H9 (cell line): Measurements from ENCODE around the gene RSPH9. TPM values are rescaled to one million over a fixed set of nuclear protein-coding genes. Genes with fewer than 3 reads are reported as not detected.

Experiments
- DNase-seq: peaks from one replicate; pipeline ENCODE4 v3.0.0-alpha.2; 2017
- H2AFZ ChIP-seq: one replicate; pipeline ENCODE4 v1.6.1; 2013; ENCODE audit warnings: mild to moderate bottlenecking, low read length, control low read depth, moderate library complexity
- H2AK5ac ChIP-seq: 2 replicates; pipeline ENCODE4 v1.6.1; 2013; ENCODE audit warnings: low read length, control low read depth, mixed read lengths; ENCODE audit not compliant: insufficient read length
- H2BK120ac ChIP-seq: one replicate; pipeline ENCODE4 v1.6.1; 2013; ENCODE audit warnings: low read depth, mild to moderate bottlenecking, low read length, control low read depth, inconsistent platforms; ENCODE audit not compliant: poor library complexity, severe bottlenecking
- H2BK12ac ChIP-seq: 2 replicates; pipeline ENCODE4 v1.6.1; 2013; ENCODE audit warnings: low read length, control low read depth, mixed read lengths, low read depth; ENCODE audit not compliant: insufficient read length
- H2BK15ac ChIP-seq: 2 replicates; pipeline ENCODE4 v1.6.1; 2013; ENCODE audit warnings: low read depth, low read length, control low read depth
- H2BK20ac ChIP-seq: one replicate; pipeline ENCODE4 v1.6.1; 2013; ENCODE audit warnings: low read depth, mild to moderate bottlenecking, low read length, control low read depth, inconsistent platforms; ENCODE audit not compliant: poor library complexity, severe bottlenecking
- H2BK5ac ChIP-seq: 2 replicates; pipeline ENCODE4 v1.6.1; 2013; ENCODE audit warnings: low read length, control low read depth, mixed read lengths; ENCODE audit not compliant: insufficient read length
- H3K14ac ChIP-seq: 2 replicates; pipeline ENCODE4 v1.6.1; 2013; ENCODE audit warnings: low read length, control low read depth; ENCODE audit not compliant: insufficient read depth
- H3K18ac ChIP-seq: 2 replicates; pipeline ENCODE4 v1.6.1; 2013; ENCODE audit warnings: low read depth, mild to moderate bottlenecking, mixed read lengths, low read length, control low read depth; ENCODE audit not compliant: insufficient read length
- H3K23ac ChIP-seq: 2 replicates; pipeline ENCODE4 v1.6.1; 2013; ENCODE audit warnings: low read length, control low read depth, mixed read lengths, low read depth; ENCODE audit not compliant: insufficient read length
- H3K23me2 ChIP-seq: 2 replicates; pipeline ENCODE4 v1.6.1; 2013; ENCODE audit warnings: low read depth, mild to moderate bottlenecking, mixed read lengths, low read length, control low read depth; ENCODE audit not compliant: insufficient read length, poor library complexity, severe bottlenecking
- H3K27ac ChIP-seq: 2 replicates; pipeline ENCODE4 v1.5.1; 2013; ENCODE audit warnings: low read length, control low read depth, mixed read lengths, low read depth; ENCODE audit not compliant: insufficient read length
- H3K27me3 ChIP-seq: 2 replicates; pipeline ENCODE4 v1.6.1; 2013; ENCODE audit warnings: low read length, control low read depth, inconsistent platforms; ENCODE audit not compliant: insufficient read depth
- H3K4ac ChIP-seq: 2 replicates; pipeline ENCODE4 v1.6.1; 2013; ENCODE audit warnings: low read depth, mild to moderate bottlenecking, control low read depth, inconsistent platforms, low read length, moderate library complexity
- H3K4me1 ChIP-seq: 2 replicates; pipeline ENCODE4 v1.6.1; 2013; ENCODE audit warnings: low read length, control low read depth, inconsistent platforms; ENCODE audit not compliant: insufficient read depth
- H3K4me2 ChIP-seq: 2 replicates; pipeline ENCODE4 v1.6.1; 2013; ENCODE audit warnings: low read length, control low read depth, mixed read lengths; ENCODE audit not compliant: insufficient read length, insufficient read depth
- H3K56ac ChIP-seq: 2 replicates; pipeline ENCODE4 v1.6.1; 2013; ENCODE audit warnings: low read depth, mild to moderate bottlenecking, mixed read lengths, low read length, control low read depth; ENCODE audit not compliant: insufficient read length
- H3K79me1 ChIP-seq: 2 replicates; pipeline ENCODE4 v1.6.1; 2013; ENCODE audit warnings: low read depth, mild to moderate bottlenecking, moderate library complexity, low read length, control low read depth, inconsistent platforms; ENCODE audit not compliant: insufficient read depth, poor library complexity, severe bottlenecking
- H3K79me2 ChIP-seq: 2 replicates; pipeline ENCODE4 v1.6.1; 2013; ENCODE audit warnings: low read length, control low read depth, inconsistent platforms; ENCODE audit not compliant: insufficient read depth
- H3K9ac ChIP-seq: 2 replicates; pipeline ENCODE4 v1.6.1; 2013; ENCODE audit warnings: low read length, control low read depth, mixed read lengths; ENCODE audit not compliant: insufficient read length; ENCODE audit errors: extremely low read depth
- H3K9me3 ChIP-seq: one replicate; pipeline ENCODE4 v1.6.1; 2013; ENCODE audit warnings: low read depth, low read length, inconsistent platforms; ENCODE audit not compliant: control insufficient read depth
- H3T11ph ChIP-seq: one replicate; pipeline ENCODE4 v1.6.1; 2013; ENCODE audit warnings: mild to moderate bottlenecking, low read length, control low read depth, inconsistent platforms
- H4K20me1 ChIP-seq: one replicate; pipeline ENCODE4 v1.6.1; 2013; ENCODE audit not compliant: control insufficient read depth, insufficient read length, insufficient read depth
- H4K5ac ChIP-seq: 2 replicates; pipeline ENCODE4 v1.6.1; 2013; ENCODE audit warnings: low read depth, mild to moderate bottlenecking, mixed read lengths, low read length, control low read depth; ENCODE audit not compliant: insufficient read length
- H4K8ac ChIP-seq: replicated peaks from 2 replicates; pipeline ENCODE4 v1.6.1; 2013; ENCODE audit warnings: low read length, control low read depth, mixed read lengths, low read depth; ENCODE audit not compliant: insufficient read length
- H4K91ac ChIP-seq: 2 replicates; pipeline ENCODE4 v1.6.1; 2013; ENCODE audit warnings: low read depth, mild to moderate bottlenecking, moderate library complexity, mixed read lengths, low read length, control low read depth; ENCODE audit not compliant: insufficient read length
- H3K27ac Mint-ChIP-seq, 3 experiments: 2 replicates in 2 of 3; 3 replicates in 1 of 3; pipeline ENCODE4 v1.8.0; 2020 to 2021; ENCODE audit warnings: mixed read lengths in 3 of 3, mild to moderate bottlenecking in 1 of 3, moderate library complexity in 1 of 3
- H3K27me3 Mint-ChIP-seq: 2 replicates; pipeline ENCODE4 v1.8.0; 2021; ENCODE audit warnings: low read depth, mild to moderate bottlenecking, moderate library complexity, mixed read lengths
- H3K36me3 Mint-ChIP-seq, 3 experiments: 2 replicates in 2 of 3; 3 replicates in 1 of 3; pipeline ENCODE4 v1.8.0; 2020 to 2021; ENCODE audit warnings: low read depth in 3 of 3, mixed read lengths in 3 of 3; ENCODE audit not compliant: insufficient read depth in 1 of 3
- H3K4me1 Mint-ChIP-seq, 2 experiments: 2 replicates each; pipeline ENCODE4 v1.8.0; 2020; ENCODE audit warnings: mixed read lengths in 2 of 2
- H3K4me3 Mint-ChIP-seq, 2 experiments: 2 replicates in 1 of 2; 3 replicates in 1 of 2; pipeline ENCODE4 v1.8.0; 2020 to 2021; ENCODE audit warnings: mild to moderate bottlenecking in 2 of 2, mixed read lengths in 2 of 2, moderate library complexity in 1 of 2
- H3K9me3 Mint-ChIP-seq, 2 experiments: 2 replicates in 1 of 2; 3 replicates in 1 of 2; pipeline ENCODE4 v1.8.0; 2020; ENCODE audit warnings: mild to moderate bottlenecking in 2 of 2, mixed read lengths in 2 of 2, moderate library complexity in 1 of 2
- CTCF ChIP-seq: fragments of 200-600 bp; sonication (generic); conservative IDR thresholded peaks from 3 replicates; pipeline ENCODE4 v1.8.0; 2021; ENCODE audit warnings: antibody characterized with exemption, mild to moderate bottlenecking
- WGBS: extraction: QIAGEN DNeasy Blood & Tissue Kit; methylation state at CpG from one replicate; pipeline ENCODE4 v1.1.7; 2013; ENCODE audit warnings: missing lambda C conversion rate, low lambda C conversion rate, mixed read lengths; ENCODE audit not compliant: insufficient read length; ENCODE audit errors: extremely low coverage; 5-methylcytosine and 5-hydroxymethylcytosine counted together
- total RNA-seq: library from RNA; stranded (reverse); gene quantifications from 2 replicates; pipeline ENCODE4 v1.2.1, GENCODE V29; 2021

RSPH9 gene
- total RNA-seq, 1 experiment from 2014 or later = 0.39 TPM

DNA sequence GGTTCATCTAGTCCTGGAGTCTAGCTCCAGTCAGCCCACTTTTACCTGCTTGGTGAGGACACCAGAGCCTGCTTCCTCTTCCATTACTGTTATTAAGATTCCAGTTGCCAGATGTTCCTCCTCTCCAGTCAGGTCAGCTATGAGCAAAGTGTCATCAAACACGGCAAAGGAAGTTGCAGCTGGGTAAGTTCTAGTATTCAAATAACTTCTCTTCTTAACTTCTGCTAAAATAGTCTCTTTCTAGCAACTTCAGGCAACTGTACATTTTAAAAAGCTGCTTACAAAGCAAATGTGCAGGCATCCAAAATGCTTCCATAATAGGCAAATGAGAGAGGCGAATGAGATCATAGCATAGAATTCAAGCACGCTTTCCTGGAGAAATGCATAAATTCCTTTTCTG, 61.2 kb downstream of the RSPH9 start:
- Histone ChIP-seq H3K4me1 (peaks cover 12% of the 10 kb centered on the region; the same call in 1 of the 2 replicates), H4K91ac (no peak overlapping the region), H3K18ac (no peak overlapping the region), H3K23me2 (no peaks in the 10 kb centered on the region), H3K79me2 (no peaks in the 10 kb centered on the region), H4K8ac (no peak overlapping the region), H3K4me2 (no peak overlapping the region), H2BK12ac (no peak overlapping the region), H3K9ac (no peak overlapping the region), H3K4ac (no peak overlapping the region), H2BK5ac (no peak overlapping the region), H3K9me3 (no peaks in the 10 kb centered on the region), H3K56ac (no peak overlapping the region), H3T11ph (no peak overlapping the region), H3K79me1 (no peaks in the 10 kb centered on the region), H2BK15ac (no peak overlapping the region), H3K23ac (no peak overlapping the region), H3K14ac (no peak overlapping the region), H3K27ac (no peak overlapping the region), H4K20me1 (no peaks in the 10 kb centered on the region), H2AK5ac (no peak overlapping the region), H2BK20ac (no peak overlapping the region), H2BK120ac (no peak overlapping the region), H3K27me3 (no peaks in the 10 kb centered on the region), H2AFZ (no peak overlapping the region), H4K5ac (no peak overlapping the region)
- H3K4me1 Mint-ChIP-seq = peaks cover 72 to 83% of the 10 kb centered on the region in 2 experiments
- H3K9me3 Mint-ChIP-seq = no peaks in the 10 kb centered on the region
- no peak overlapping the region; a peak in 2 of 7 replicates for H3K27ac Mint-ChIP-seq
- H3K27me3 Mint-ChIP-seq = peaks cover 2% of the 10 kb centered on the region; the same call in 1 of the 2 replicates
- TF ChIP-seq CTCF = no peak
- DNase-seq = no peak
- WGBS = no CpG with 5 or more reads among the region's 3 CpGs
- no peak overlapping the region for H3K4me3 Mint-ChIP-seq
- no peaks in the 10 kb centered on the region for H3K36me3 Mint-ChIP-seq
